MCF 10A (cell line): ENCODE data around the gene LINGO3. TPM values are rescaled to one million over a fixed set of nuclear protein-coding genes. Genes with fewer than 3 reads are reported as not detected.

Experiments used
- BruUV-seq: library from RNA; stranded (reverse); fragments of 400-500 nt; replicated peaks from 2 replicates; lab custom pipeline; 2021; lab: Mats Ljungman, UMichigan
- CTCF ChIA-PET: fragments of 300-600 bp; sonication (Branson Sonifier 250); formaldehyde crosslinking; extraction: SDS; loops from one replicate; lab custom pipeline; 2021; ENCODE audit warnings: antibody characterized with exemption, inconsistent platforms; lab: Yijun Ruan, JAX
- POLR2A ChIA-PET: fragments of 300-600, 350-650 bp; sonication (Branson Sonifier 250); formaldehyde crosslinking; extraction: SDS; loops from one replicate; lab custom pipeline; 2020; ENCODE audit warnings: antibody characterized with exemption, inconsistent platforms; lab: Yijun Ruan, JAX
- DNase-seq: peaks from one replicate; pipeline ENCODE4 v3.0.0-alpha.2; 2018; ENCODE audit not compliant: unreplicated experiment
- H3K27ac Mint-ChIP-seq: one replicate; pipeline ENCODE4 v1.8.0; 2022; ENCODE audit warnings: mild to moderate bottlenecking, low read depth, mixed read lengths; ENCODE audit not compliant: unreplicated experiment
- H3K27me3 Mint-ChIP-seq: one replicate; pipeline ENCODE4 v1.8.0; 2022; ENCODE audit warnings: mixed read lengths; ENCODE audit not compliant: insufficient read depth, unreplicated experiment
- H3K36me3 Mint-ChIP-seq: one replicate; pipeline ENCODE4 v1.8.0; 2022; ENCODE audit warnings: mild to moderate bottlenecking, moderate library complexity, mixed read lengths; ENCODE audit not compliant: insufficient read depth, unreplicated experiment
- H3K4me1 Mint-ChIP-seq: one replicate; pipeline ENCODE4 v1.8.0; 2022; ENCODE audit warnings: mixed read lengths; ENCODE audit not compliant: insufficient read depth, unreplicated experiment
- H3K4me3 Mint-ChIP-seq: one replicate; pipeline ENCODE4 v1.8.0; 2022; ENCODE audit warnings: mild to moderate bottlenecking, moderate library complexity, mixed read lengths; ENCODE audit not compliant: unreplicated experiment
- H3K9me3 Mint-ChIP-seq: one replicate; pipeline ENCODE4 v1.8.0; 2022; ENCODE audit warnings: mixed read lengths; ENCODE audit not compliant: unreplicated experiment
- intact Hi-C: fragments of 100-400 bp; cut with micrococcal nuclease; formaldehyde crosslinking; loops from 2 replicates; pipeline ENCODE4 v1.14.1; 2022
- total RNA-seq: library from RNA; stranded (reverse); gene quantifications from 2 replicates; pipeline ENCODE4 v1.2.3, GENCODE V29; 2022
- TF ChIP-seq, protein P1 (sequence below): fragments of 200-600 bp; IDR thresholded peaks from one replicate; pipeline ENCODE4 v1.8.0; 2022; ENCODE audit warnings: antibody characterized with exemption, mild to moderate bottlenecking; ENCODE audit not compliant: unreplicated experiment

The LINGO3 gene
- total RNA-seq, 1 experiment from 2014 or later = not detected

GRCh38 chr19:2291185-2291751 lies 16.7 kb downstream of the LINGO3 start:
- Mint-ChIP-seq H3K27me3 (peaks cover 43% of the 10 kb centered on the region), H3K27ac (no peak overlapping the region), H3K9me3 (no peaks in the 10 kb centered on the region), H3K36me3 (no peaks in the 10 kb centered on the region), H3K4me1 (no peaks in the 10 kb centered on the region), H3K4me3 (no peak overlapping the region)
- no TSS peak for BruUV-seq
- no peak for DNase-seq
- intact Hi-C loops = no loop called here
- POLR2A ChIA-PET = no interaction called here
- CTCF ChIA-PET = no interaction called here
- TF ChIP-seq, protein P1, sequence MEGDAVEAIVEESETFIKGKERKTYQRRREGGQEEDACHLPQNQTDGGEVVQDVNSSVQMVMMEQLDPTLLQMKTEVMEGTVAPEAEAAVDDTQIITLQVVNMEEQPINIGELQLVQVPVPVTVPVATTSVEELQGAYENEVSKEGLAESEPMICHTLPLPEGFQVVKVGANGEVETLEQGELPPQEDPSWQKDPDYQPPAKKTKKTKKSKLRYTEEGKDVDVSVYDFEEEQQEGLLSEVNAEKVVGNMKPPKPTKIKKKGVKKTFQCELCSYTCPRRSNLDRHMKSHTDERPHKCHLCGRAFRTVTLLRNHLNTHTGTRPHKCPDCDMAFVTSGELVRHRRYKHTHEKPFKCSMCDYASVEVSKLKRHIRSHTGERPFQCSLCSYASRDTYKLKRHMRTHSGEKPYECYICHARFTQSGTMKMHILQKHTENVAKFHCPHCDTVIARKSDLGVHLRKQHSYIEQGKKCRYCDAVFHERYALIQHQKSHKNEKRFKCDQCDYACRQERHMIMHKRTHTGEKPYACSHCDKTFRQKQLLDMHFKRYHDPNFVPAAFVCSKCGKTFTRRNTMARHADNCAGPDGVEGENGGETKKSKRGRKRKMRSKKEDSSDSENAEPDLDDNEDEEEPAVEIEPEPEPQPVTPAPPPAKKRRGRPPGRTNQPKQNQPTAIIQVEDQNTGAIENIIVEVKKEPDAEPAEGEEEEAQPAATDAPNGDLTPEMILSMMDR = no peak

DNA sequence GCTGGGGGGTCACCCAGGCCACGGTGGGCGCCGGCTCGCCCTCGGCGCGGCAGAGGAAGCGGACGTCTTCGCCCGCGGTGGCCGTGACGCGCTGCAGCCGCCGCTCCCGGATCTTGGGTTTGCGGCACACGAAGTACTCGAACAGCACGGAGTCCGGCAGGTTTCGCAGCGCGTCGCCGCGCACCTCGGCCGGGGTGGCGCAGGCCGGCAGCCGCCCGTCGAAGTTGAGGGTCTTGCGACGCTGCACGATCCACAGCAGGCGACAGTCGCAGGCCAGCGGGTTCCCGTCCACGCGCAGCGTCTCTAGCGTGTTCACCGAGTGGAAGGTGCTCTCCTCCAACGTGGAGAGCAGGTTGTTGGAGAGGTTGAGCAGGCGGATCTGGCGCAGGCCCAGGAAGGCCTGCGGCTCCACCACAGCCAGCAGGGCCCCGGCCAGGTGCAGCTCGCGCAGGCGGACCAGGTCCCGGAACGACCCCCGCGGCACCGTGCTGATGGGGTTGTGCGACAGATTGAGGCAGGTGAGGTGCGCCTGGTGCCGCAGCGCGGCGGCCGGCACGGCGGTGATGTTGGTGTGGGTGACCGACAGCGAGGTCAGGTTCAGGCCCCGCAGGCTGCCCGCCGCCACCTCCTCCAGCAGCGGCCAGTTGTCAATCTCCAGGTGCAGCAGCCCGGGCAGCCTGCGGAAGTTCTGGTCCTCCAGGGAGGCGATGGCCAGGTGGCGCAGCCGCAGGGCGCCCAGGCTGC lies 17.3 kb downstream of the LINGO3 start:
- TF ChIP-seq, protein P1 = no peak
- ChIA-PET CTCF (no interaction called here), POLR2A (no interaction called here)
- DNase-seq = no peak
- Mint-ChIP-seq H3K4me3 (no peak overlapping the region), H3K36me3 (no peaks in the 10 kb centered on the region), H3K4me1 (no peaks in the 10 kb centered on the region), H3K27ac (no peak overlapping the region), H3K27me3 (peaks cover 43% of the 10 kb centered on the region), H3K9me3 (no peaks in the 10 kb centered on the region)
- BruUV-seq = no TSS peak
- intact Hi-C loops = no loop called here

DNA sequence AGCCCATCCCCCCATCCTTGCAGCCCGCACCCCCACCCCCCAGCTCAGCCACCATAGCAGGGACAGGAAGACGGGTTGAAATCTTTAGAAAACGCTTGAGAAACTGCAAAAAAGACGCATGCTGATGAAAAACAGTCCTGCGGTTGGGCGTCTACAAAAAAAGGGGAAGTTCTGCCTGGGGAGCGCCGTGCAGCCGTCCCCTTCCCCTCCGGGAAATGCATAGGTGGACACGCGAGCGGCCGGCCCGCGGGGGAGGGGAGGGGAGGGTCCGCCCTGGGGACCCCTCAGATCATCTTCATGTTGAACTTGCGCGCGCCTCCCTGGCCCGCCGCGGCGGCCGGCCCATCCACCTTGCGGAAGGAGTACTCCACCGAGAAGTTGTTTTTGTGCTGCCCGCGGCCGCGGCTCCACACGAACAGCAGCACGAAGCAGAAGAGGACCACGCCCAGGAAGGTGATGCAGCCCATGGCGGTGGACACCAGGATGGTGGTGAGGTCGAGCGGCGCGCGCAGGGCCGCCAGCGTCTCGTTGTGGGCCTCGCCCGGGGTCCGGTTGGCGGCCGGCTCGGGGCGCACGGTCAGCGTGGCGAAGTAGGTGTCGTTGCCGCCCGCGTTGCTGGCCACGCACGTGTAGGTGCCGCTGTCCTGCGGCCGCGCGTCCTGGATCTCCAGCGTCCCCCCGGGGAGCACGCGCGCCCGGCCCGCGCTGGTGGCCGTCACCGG lies 18.1 kb downstream of the LINGO3 start:
- no peaks in the 10 kb centered on the region for H3K9me3 Mint-ChIP-seq
- DNase-seq = no peak
- no peaks in the 10 kb centered on the region for H3K36me3 Mint-ChIP-seq
- CTCF ChIA-PET = interaction anchor here (1.2 kb wide), 1 partner anchor 134 kb away, joined by 4 read pairs; no protein-coding TSS in a partner anchor
- no peaks in the 10 kb centered on the region for H3K4me1 Mint-ChIP-seq
- no TSS peak for BruUV-seq
- no peak overlapping the region for H3K27ac Mint-ChIP-seq
- POLR2A ChIA-PET = no interaction called here
- peaks cover 37% of the 10 kb centered on the region for H3K27me3 Mint-ChIP-seq
- intact Hi-C loops = no loop called here
- TF ChIP-seq, protein P1 = no peak
- H3K4me3 Mint-ChIP-seq = no peak overlapping the region
